Fibroblast of skin of right quadriceps (primary cell): ENCODE data around the gene SBF1.

Experiments used
- DNase-seq: peaks from one replicate; pipeline ENCODE4 v3.0.0-alpha.2; 2013

SBF1 gene

DNA sequence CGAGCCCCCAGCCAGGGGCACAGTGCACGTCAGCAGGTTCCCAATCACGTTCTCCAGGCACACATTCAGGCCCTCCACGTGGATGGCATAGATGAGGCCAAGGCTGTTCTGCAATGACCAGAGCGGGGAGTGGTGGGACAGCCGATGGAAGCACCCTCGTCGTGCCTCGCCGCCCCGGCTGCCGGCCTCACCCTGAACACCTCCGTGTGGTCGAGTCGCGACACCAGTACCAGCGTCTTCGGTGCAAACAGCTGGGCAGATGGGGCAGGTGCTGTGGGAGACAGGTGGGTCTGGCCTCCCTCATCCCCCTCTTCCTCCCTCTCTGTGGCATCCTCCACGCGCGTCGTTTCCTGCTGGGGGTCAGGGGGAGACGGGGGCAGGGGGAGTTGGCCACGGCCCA is 7.5 kb downstream of the SBF1 start:
- DNase-seq: no peak

DNA sequence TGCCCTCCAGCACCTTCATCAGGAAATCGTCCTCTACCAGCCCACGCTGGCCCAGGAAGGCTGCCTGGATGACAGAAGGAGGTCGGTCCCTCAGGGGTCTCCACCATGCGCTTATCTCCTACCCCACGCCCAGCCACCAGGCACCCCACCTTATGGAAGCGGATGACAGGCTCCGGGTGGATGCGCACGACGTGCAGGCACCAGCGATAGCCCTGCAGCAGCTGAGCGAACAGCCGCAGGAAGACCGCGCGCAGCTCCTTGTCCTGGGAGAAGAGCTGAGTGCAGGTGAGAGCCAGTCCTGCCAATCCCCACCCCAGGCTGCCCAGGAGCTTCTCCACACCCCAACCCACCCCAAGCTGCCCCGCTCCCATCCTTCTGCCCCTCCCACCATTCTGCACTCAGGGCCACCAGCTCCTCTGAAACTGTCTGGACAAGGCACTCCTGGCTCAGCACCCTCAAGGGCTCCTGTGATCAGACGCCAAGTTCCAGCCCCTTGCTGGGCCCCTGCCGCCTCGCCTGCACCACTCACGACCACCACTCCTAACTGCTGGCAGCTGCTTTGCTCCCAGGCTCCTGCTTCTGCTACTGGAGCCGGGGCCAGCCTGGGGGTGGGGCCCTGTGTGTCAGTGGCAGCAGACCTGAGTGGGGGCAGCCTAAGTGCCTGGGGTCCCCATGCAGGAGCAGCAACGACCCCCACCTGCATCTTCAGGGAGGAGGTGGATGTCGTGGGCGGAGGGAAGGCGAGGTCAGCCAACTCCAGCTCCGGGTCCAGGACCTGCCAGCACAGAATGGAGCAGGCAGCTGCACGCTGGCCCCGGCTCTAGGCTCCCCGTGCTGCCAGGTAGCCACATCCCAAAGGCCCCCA is 9.5 kb downstream of the SBF1 start:
- no peak for DNase-seq

DNA sequence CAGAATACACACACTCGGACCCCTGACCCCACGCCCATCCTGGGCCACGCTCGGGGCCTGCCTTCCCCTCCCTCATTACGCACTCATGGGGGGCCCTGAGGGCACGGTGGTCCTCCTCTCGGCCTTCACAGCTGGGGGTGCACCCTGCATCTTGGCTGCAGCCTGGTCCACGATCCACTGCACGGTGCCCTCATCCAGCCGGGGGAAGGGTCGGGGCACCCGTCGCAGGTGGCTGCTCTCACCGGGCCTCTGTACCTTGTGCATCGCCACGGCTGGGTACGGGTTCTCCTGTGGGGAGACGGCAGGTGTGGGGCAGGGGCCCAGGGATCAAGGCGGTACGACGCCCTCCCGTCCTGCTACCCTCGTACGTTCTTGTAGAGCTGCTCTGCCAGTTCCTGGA is 10.4 kb downstream of the SBF1 start:
- DNase-seq: no peak

DNA sequence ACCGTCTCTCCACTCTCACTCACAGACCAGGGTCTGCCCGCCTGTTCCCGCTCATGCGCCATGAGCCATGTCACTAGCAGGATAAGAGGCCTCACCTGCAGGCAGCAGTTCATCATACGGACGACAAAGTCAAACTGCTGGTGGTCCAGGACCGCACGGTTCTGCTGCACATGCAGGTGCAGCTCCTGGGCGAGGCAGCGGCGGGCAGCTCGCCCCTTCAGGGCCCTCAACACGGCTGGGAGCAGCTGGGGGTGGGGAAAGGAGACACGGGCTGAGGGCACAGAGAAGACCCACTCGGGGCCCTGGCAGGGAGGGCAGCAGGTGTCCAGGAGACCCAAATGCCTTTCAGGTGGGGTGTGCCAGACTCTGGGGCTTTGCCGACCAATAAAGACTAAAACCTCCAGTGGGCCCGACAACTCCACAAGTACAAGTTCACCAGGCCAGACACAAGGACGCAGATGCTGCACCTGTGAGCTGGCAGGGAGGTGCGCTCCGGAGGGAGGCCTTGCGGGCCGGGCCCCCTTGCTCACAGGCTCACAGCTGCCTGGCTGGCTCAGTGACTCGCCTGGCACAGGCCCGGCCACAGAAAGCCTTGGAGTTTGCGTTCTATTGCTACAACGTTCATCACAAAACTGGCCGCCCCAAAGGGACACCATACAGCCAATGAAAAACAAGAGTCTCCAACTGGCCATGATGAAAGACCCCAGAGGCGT is 11.5 kb downstream of the SBF1 start:
- no peak for DNase-seq

DNA sequence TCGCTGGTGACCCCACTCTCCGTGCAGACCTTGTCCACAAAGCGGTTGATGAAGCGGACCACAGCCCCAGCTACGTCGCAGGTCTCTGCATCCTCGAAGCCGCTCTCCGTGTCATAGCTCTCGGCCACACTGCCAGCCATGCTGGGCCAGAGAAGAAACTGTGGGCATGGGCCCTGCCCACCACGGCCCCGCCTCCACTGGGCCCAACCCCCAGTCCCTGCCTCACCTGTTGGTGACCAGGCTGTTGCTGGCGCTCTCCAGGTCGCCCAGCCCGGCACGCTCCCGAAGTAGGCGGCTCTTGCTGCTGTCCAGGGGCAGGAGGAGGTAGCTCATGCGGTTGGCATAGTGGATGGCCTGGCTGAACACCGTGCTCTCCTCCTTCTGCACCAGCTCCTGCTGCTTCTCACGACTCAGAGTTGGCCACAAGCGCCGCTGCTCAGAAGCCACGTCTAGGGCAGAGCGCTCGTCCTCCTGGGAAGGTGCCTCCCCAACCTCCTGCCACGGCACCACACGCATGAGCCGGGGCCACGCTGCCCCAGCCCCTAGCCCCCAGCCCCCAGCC is 12.8 kb downstream of the SBF1 start:
- no peak for DNase-seq

DNA sequence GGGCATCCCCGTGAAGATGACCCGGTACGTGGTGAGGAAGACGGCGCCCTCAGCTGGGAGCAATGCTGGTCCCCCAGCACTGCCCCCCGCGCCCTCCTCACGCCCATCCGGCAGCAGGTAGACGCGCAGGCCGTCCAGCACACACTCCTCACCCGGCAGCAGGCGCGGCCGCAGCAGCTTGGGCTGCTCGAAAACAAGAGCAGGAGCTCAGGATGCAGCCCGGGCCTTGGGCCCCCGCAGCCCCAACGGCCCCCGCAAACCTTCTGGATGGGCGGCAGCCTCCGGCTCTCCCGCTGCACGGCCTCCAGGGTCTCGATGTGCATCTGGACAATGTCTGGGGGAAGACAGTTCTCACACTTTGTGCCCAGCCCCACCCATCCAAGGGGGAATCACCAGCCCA is 13.3 kb downstream of the SBF1 start:
- DNase-seq: no peak

DNA sequence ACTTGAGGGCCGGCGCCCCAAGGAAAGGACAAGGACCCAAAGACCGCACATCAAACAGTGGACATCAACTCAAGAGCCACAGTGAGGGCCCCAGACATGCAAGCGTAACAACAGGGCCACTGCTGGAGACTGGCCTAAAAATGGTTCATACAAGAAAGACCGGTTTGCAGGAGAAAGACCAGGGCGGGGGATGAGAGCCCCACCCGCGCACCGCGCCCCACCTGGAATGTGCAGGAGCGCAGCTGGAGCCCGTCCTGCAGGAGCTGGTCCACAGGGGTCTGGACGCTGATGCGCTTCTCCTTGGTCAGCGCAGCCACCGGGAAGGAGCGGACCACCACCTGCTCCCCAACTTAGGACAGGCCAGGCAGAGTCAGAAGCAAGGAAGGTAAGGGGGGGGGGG is 13.9 kb downstream of the SBF1 start:
- no peak for DNase-seq

DNA sequence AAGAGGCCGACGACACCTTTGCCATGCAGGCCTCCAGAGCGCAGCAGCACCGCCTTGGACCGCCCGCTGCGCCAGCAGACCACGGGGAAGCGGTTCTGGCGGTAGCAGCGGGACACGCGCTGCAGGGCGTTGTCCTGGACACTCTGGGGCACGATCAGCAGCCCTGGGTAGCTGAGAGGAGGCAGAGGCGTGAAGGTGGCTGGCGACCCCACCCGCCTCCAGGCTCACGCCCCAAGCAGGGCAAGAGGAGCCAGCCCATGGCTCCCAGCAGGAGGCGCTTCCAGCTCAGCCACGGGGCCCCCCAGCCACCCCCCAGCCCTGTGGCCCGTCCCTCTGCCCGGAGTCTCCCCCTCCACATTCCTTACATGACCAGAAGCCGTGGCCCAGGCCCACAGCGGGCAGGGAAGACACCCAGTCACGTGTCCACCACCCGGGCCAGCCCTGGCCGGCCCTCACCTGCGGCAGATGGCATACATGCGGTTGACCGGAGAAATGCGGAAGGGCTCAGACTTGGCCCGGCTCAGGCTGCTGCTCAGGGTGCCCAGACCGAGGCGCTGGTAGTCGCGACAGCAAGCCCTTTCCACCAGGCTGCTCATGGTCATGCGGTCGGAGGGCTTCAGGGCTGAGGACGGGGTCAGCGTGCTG is 15.2 kb downstream of the SBF1 start:
- DNase-seq: no peak

DNA sequence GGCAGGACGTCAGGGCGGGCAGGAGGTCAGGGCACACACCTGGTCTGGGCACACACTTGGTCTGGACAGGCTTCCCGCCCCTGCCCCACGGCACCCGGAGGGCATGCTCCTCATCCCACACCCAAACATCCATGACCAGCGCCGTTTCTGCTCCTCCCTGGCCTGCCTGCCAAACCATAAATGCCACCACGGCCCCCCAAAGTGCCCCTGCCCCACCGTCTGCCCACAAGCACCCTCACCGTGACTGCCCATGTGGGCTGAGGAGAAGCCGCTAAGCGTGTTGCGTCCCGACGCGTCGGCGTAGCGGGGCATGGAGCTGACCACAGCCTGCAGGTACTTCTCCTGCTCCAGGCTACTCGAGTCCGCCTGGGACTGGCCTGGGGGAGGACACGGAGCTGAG is 15.8 kb downstream of the SBF1 start:
- no peak for DNase-seq

DNA sequence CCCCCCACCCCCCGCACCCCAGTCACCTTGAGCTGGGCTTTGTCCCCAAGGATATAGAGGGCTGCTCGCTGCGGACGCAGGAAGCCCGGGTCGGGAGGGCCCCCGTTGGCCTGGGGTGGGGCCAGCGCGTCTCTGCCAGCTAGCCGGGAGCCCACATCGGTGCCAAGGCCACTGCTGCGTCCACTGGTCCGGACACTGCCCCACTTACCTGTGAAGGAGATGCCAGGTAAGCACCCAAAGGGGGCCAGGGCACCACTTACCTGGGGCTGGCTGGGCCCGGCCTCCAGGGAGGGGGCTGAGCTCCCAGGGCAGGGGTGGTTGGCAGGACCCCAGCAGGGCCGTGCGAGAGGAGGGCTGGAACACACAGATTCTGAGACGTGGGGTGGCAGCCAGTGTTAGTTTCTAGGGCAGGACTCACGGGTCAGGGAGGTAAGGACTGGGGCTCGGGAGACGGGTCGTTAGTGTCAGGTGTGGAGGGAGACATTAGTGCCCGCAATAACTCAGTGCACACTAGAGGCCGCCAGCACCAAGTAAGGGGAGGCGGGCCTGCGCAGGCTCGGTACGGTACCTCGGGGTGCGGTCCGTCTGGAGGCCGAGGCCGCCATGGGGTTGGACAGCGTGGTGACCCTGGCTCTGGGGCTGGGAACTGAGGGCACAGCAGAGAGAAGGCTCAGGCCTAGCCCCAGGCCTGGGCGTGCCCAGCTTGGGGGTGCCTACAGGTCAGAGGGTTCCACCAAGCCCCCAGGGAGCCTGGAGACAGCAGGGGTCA is 18.2 kb downstream of the SBF1 start:
- DNase-seq: no peak

DNA sequence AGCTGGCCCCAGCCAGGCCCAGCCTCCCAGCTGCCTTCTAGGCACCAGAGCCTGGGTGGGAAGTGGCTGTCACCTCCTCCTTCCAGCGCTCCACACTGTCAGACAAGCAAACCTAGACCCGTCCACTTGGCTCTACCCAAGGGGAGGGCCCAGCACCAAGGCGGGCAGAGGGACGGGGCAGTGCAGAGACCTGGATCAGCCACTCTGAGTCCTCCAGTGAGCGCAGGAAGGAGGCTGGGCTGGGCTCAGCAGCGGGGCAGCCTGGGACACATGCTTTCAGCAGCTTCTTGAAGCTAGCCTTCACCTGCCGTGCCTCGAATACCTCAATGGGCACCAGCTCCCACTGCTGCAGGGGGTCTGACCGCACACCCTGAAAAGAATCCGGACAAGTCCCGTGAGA is 18.8 kb downstream of the SBF1 start:
- no peak for DNase-seq

DNA sequence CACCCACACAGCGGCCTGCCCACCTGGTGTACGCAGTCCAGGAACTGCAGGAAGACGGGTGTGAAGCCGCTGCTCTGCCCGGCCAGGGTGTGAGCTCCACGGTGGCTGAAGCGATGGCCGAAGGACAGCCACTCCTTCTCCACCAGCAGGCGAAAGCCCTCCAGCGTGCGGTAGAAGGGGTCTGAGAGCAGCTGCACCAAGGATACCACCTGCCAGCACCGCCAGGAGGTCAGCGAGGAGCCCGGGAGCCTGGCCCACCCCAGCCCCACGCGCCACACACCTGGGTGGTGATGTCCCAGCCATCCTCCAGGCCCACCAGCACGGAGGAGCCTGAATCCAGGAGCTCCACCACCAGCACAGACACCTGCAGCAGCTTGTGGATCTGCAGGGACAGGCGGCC is 19.6 kb downstream of the SBF1 start:
- no peak for DNase-seq

DNA sequence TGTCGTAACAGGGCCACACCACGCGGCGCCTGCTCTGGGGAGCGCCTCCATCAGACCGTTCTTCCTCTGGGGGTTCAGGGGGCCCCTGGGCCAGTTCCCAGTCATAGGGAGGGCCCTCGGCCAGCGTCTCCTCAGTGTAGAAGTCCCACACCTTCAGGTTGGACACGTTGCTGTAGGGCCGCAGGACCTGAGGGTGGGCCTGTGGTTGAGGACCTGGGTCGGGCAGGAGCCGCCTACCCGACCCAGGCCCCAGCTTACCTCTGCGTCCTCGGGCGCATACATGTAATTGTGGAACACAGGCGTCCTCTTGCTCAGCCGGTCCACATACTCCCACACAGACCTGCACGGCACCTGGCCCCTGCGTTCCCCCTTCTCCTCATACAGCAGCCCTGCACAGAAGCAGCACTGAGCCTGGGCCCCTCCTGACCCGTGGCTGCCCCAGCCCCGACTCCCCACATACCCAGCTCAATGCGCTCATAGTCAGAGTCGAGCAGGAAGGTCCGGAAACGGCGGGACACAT is 20.2 kb downstream of the SBF1 start:
- no peak for DNase-seq

DNA sequence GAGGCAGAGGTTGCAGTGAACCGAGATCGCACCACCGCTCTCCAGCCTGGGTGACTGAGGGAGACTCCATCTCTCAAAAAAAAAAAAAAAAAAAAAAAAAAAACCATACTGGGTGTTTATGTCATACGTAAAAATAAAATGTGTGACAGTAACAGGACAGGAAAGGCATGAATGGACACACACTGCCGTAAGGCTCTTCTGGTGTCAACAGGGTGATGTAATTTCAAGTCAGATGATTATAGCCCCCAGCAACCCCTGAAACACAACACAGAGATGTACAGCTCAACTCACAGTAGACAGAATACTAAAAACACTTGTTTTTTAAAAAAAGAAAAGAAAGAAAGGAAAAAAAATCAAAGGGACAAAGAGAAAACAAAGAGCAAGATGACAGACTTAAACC is 22.2 kb downstream of the SBF1 start:
- no peak for DNase-seq

DNA sequence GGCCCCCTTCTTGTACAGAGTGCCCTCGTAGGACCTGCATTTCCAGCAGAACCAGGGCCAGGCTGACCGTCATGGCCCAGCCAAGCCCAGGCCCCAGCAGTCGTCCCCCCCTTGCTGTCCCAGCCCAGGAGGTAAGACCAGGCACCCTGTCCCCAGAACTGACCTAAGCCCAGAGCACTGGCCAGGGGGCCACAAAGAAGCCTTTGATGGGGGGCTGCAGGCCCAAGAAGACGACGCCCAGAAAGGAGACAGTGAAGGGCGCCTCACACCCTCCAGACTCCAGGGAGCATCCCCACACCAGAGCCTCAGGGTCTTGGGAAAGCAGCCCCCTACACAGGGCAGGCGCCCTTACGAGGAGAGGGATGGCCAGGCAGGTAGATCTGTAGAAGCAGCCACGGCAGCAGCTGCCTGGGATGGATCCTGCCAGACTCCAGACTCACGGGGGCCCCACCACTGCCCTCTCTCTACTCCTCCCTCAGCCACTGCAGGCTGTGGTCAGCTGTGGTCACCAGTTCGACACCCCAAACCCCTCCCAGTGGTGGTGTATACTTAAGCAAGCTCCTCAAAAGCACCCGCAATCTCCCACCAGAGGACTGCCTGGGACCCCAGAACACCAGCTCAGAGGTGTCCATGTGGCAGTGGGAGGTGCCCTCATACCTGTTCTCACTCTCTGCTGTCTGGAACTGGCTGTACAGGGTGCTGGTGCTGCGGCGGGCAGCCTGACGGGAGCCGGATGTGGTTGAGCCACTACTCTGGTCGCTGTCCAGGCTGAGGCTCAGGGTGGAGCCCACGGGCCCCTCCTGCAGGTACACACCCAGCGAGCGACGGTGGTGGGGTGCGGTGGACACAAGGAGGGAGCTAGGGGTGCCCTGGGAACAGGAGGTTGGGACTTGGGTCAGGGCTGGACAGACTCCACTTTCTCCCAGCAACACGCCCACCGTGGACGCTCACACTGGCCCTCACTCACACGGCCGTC is 27.0 kb downstream of the SBF1 start:
- no peak for DNase-seq

DNA sequence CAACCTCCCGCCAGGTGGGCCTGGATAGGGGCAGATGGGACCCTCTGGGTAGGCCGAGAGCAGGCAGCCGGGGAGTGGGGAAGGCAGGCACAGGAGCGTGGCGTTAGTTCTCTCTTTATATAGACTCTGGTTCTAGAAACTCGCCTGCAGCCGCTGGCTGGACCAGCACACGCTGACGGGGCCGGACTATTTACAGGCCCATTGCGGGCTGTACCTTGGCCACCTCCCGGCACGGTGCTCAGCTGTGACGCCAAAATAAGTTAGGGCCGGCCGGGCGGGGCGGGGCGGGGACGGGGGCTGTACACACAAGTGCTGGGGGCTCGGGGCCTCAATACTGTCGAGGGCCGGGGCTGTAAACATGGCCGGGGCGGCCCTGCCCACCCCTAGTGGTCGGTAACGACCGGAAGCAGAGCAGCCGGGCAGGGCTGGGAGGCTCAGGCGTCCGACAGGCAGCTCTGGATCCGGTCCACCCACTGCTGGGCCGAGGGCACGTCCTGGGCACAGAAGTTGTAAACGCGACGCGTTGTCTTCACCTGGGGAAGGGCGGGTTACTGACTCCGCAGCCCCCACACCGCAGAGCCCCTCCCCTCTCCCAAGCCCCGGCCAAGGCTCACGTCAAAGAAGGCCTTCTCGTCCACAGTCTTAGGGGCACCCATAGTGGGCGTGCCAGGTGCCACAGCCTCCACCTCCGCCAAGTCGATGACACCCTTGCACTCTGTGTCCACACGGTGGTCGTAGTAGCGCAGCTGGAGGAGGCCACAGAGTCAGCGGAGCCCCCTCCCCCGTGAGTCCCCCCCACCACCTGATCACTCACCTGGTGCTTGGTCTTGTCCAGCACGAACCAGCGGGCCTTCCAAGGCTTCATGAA is 27.9 kb downstream of the SBF1 start:
- no peak for DNase-seq

DNA sequence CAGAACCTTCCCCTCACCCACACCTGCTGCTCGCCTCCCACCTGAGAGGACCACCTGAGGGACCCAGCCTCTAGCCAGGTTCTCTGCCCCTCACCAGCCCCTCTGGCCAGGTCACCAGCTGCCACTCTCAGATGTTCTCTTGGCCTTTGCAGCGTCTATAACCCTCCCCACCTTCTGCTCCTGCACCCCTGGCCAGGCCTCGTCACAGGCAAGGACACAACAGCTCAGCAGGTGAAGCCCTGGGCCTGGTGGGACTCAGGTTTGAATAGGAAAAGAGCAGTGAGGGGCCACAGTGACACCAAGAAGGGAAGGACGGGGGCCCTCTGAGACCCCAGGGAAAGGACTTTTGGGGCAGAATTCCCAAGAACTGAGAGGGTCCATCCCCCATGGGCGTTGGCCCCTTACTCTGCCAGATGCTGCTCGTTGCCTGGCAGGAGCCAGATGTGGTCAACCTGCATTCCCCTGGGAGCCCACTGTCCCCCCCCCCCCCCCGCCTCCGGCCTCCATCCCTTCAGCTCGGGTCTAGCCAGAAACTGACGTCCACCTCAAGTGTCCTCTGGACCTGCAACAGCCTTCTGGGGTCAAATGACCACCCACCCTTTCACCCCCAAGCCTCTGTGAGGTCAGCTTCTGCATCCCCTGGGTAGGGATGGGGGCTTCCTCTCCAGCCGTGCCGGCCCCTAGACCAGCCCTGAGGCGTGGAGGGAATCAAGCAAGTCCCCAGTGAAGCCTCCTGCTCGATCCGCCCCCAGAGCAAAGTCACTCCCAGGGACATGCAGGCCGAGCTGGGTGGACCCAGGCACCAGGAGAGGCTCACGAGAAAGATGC is 28.7 kb downstream of the SBF1 start:
- DNase-seq: no peak

DNA sequence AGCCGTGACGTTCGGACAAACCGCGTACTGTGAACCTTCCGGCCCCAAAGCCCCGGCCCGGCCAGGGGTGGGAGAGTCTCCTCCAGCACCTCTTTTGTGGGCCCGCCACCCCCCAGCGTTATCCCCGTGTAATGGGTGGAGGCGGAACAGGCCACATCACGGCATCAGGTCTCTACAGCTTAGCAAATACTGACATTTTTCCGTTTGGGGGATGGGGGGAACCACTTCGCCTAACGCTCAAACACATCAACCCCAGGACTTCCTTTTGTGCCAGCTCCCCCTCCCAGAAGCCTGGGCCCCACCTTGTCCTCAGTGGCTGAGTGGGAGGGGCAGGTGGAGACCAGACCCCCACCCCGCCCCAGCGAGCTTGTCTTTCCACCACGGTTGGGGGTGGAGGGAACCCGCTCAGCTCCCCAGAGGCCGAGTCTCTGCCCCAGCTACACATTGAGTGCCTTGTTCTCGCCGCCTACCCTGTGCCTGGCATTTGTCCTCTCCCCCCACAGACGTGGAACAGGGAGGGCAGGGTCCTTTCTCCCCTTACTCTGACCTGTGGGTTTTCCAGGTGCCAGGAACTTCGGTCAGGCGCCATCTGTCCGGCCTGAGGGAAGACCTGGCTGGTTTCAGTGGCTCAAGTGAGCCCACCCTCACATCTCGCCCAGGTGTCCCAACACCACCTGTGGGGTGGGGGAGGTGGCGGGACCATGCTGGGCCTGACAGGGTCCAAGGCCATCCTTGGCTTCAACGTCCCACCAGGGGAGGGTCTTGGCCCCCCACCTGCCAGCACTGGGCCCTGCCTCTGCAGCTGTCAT is 29.6 kb downstream of the SBF1 start:
- no peak for DNase-seq

DNA sequence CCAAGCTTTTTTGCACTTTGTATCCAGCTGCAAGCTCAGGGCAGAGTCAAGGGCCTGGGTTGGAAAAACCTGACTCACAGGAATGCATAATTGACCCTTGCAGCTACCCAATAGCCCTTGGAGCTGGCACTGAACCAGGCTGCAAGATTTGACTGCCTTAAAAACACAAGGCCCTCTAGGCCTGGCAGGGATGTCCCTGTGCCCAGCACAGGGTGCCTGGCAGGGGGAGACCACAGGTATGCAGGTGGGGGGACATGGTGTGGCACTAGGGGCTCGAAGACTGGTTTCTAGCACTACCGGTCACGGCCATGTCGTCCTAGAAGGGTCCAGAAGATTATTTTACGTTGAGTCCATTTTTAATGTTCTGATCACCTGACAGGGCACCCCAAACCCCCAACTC is 30.2 kb downstream of the SBF1 start:
- peak; percentile 32 for DNase-seq
